MCF 10A (cell line): ENCODE results near the gene RAX. TPM values are rescaled to one million over a fixed set of nuclear protein-coding genes. Genes with fewer than 3 reads are reported as not detected.

ENCODE experiments used
- BruUV-seq: library from RNA; stranded (reverse); fragments of 400-500 nt; replicated peaks from 2 replicates; lab custom pipeline; 2021; lab: Mats Ljungman, UMichigan
- CTCF ChIA-PET: fragments of 300-600 bp; sonication (Branson Sonifier 250); formaldehyde crosslinking; extraction: SDS; loops from one replicate; lab custom pipeline; 2021; ENCODE audit warnings: antibody characterized with exemption, inconsistent platforms; lab: Yijun Ruan, JAX
- POLR2A ChIA-PET: fragments of 300-600, 350-650 bp; sonication (Branson Sonifier 250); formaldehyde crosslinking; extraction: SDS; loops from one replicate; lab custom pipeline; 2020; ENCODE audit warnings: antibody characterized with exemption, inconsistent platforms; lab: Yijun Ruan, JAX
- DNase-seq: peaks from one replicate; pipeline ENCODE4 v3.0.0-alpha.2; 2018; ENCODE audit not compliant: unreplicated experiment
- H3K27ac Mint-ChIP-seq: one replicate; pipeline ENCODE4 v1.8.0; 2022; ENCODE audit warnings: mild to moderate bottlenecking, low read depth, mixed read lengths; ENCODE audit not compliant: unreplicated experiment
- H3K27me3 Mint-ChIP-seq: one replicate; pipeline ENCODE4 v1.8.0; 2022; ENCODE audit warnings: mixed read lengths; ENCODE audit not compliant: insufficient read depth, unreplicated experiment
- H3K36me3 Mint-ChIP-seq: one replicate; pipeline ENCODE4 v1.8.0; 2022; ENCODE audit warnings: mild to moderate bottlenecking, moderate library complexity, mixed read lengths; ENCODE audit not compliant: insufficient read depth, unreplicated experiment
- H3K4me1 Mint-ChIP-seq: one replicate; pipeline ENCODE4 v1.8.0; 2022; ENCODE audit warnings: mixed read lengths; ENCODE audit not compliant: insufficient read depth, unreplicated experiment
- H3K4me3 Mint-ChIP-seq: one replicate; pipeline ENCODE4 v1.8.0; 2022; ENCODE audit warnings: mild to moderate bottlenecking, moderate library complexity, mixed read lengths; ENCODE audit not compliant: unreplicated experiment
- H3K9me3 Mint-ChIP-seq: one replicate; pipeline ENCODE4 v1.8.0; 2022; ENCODE audit warnings: mixed read lengths; ENCODE audit not compliant: unreplicated experiment
- intact Hi-C: fragments of 100-400 bp; cut with micrococcal nuclease; formaldehyde crosslinking; loops from 2 replicates; pipeline ENCODE4 v1.14.1; 2022
- total RNA-seq: library from RNA; stranded (reverse); gene quantifications from 2 replicates; pipeline ENCODE4 v1.2.3, GENCODE V29; 2022
- TF ChIP-seq, protein P1 (sequence below): fragments of 200-600 bp; IDR thresholded peaks from one replicate; pipeline ENCODE4 v1.8.0; 2022; ENCODE audit warnings: antibody characterized with exemption, mild to moderate bottlenecking; ENCODE audit not compliant: unreplicated experiment

The RAX gene
- total RNA-seq, 1 experiment from 2014 or later = not detected

DNA sequence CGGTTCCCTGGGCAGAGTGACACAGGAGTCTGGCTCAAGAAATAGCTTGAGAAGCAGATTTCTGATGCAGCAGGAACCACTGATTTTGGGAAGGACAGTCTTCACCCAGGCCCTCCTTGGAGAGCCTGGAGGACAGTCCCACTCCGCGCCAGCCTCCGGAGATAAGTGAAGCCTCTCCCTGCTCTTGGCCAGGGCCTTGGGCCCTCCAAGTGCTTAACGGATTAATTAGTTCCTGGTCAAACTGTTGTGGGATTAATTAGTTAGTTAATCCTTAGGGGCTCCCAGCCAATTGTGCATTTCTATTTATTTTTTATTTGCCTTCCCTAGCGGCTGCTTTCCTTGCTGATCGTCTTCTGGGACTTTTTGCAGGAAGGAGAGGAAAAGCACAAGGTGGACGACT, 25.6 kb upstream of the RAX start:
- DNase-seq = no peak
- H3K36me3 Mint-ChIP-seq = no peaks in the 10 kb centered on the region
- ChIA-PET POLR2A (no interaction called here), CTCF (interaction anchor here (1.3 kb wide), 2 partner anchors 9 to 104 kb away, joined by 3 to 6 read pairs; no protein-coding TSS in a partner anchor)
- no TSS peak for BruUV-seq
- no peaks in the 10 kb centered on the region for H3K4me1 Mint-ChIP-seq
- H3K27ac Mint-ChIP-seq = no peak overlapping the region
- TF ChIP-seq, protein P1, sequence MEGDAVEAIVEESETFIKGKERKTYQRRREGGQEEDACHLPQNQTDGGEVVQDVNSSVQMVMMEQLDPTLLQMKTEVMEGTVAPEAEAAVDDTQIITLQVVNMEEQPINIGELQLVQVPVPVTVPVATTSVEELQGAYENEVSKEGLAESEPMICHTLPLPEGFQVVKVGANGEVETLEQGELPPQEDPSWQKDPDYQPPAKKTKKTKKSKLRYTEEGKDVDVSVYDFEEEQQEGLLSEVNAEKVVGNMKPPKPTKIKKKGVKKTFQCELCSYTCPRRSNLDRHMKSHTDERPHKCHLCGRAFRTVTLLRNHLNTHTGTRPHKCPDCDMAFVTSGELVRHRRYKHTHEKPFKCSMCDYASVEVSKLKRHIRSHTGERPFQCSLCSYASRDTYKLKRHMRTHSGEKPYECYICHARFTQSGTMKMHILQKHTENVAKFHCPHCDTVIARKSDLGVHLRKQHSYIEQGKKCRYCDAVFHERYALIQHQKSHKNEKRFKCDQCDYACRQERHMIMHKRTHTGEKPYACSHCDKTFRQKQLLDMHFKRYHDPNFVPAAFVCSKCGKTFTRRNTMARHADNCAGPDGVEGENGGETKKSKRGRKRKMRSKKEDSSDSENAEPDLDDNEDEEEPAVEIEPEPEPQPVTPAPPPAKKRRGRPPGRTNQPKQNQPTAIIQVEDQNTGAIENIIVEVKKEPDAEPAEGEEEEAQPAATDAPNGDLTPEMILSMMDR = no peak
- no peaks in the 10 kb centered on the region for H3K9me3 Mint-ChIP-seq
- H3K4me3 Mint-ChIP-seq = no peak overlapping the region
- peaks cover 26% of the 10 kb centered on the region for H3K27me3 Mint-ChIP-seq
- intact Hi-C loops = no loop called here

DNA sequence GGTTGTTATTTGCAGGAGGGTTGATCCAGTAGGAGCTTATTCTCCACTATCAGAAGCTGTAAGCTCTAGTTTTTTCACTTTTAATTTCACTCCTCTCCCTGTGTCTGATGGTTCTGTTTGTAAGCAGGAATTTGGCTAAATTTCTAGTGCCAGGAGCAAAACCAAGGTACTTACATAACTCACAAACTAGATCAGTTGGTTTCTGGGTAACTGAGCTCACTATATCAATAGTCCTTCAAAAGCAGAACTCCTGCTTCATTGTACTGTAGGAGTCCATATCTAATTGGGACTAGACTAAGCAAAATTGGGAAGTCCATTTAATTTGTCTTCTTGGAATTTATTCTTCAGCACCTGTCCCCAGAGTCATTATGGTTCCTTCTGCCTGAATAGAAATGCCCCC, 20.1 kb upstream of the RAX start:
- no peak overlapping the region for H3K4me3 Mint-ChIP-seq
- DNase-seq = no peak
- BruUV-seq = no TSS peak
- TF ChIP-seq, protein P1 = no peak
- H3K27ac Mint-ChIP-seq = no peak overlapping the region
- peaks cover 64% of the 10 kb centered on the region for H3K27me3 Mint-ChIP-seq
- no peaks in the 10 kb centered on the region for H3K4me1 Mint-ChIP-seq
- POLR2A ChIA-PET = no interaction called here
- H3K9me3 Mint-ChIP-seq = no peaks in the 10 kb centered on the region
- intact Hi-C loops = no loop called here
- no peaks in the 10 kb centered on the region for H3K36me3 Mint-ChIP-seq
- CTCF ChIA-PET = interaction anchor here (0.6 to 1.2 kb wide), 4 partner anchors 11 to 209 kb away, joined by 3 to 6 read pairs (median 4); no protein-coding TSS in a partner anchor

DNA sequence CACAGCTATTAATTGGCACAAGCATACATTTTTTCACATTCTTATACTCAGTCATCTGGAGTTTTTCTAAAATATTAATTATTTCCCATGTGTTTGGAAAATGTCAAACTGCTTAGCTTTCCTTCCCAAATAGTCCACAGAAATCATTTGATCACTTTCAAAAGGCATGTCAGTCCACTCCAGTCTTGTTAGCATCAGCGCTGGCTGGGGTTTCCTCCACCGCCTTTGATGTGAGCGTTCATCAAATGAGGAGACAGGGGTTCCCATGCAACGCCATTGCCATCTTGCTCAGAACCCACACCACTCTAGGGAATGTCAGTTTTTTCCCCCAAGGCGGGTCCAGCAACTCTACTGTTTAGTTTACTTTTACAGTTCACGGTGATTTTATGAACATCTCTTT, 13.1 kb upstream of the RAX start:
- peaks cover 20% of the 10 kb centered on the region for H3K27me3 Mint-ChIP-seq
- H3K27ac Mint-ChIP-seq = no peak overlapping the region
- H3K36me3 Mint-ChIP-seq = peaks cover 6% of the 10 kb centered on the region
- ChIA-PET CTCF (interaction anchor here (1.0 to 1.1 kb wide), 3 partner anchors 11 to 116 kb away, joined by 3 to 7 read pairs (median 6); no protein-coding TSS in a partner anchor), POLR2A (no interaction called here)
- DNase-seq = no peak
- BruUV-seq = no TSS peak
- H3K9me3 Mint-ChIP-seq = no peaks in the 10 kb centered on the region
- H3K4me3 Mint-ChIP-seq = no peak overlapping the region
- no peaks in the 10 kb centered on the region for H3K4me1 Mint-ChIP-seq
- intact Hi-C loops = no loop called here
- TF ChIP-seq, protein P1 = no peak

DNA sequence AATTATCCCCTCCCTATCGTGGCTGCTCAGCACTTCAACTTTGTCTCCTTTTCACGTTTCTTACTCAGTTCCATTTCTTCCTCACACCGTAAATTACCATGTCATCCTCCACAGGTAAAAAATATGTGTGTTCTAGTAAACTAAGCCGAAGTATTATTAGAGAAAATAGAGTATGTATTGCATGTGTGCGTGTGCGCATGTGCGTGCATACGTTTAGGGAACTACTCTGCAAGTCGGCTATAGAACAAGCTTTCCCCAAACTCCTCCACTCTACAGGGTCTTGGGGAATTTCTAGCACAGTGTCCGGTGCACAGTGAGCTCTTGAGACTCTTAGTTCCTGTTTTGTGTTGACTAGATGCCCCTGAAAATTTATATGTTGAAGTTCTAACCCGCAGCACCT, 9.1 kb upstream of the RAX start:
- Mint-ChIP-seq H3K36me3 (peaks cover 6% of the 10 kb centered on the region), H3K4me3 (no peak overlapping the region), H3K27ac (no peak overlapping the region), H3K4me1 (no peaks in the 10 kb centered on the region), H3K9me3 (no peaks in the 10 kb centered on the region), H3K27me3 (no peaks in the 10 kb centered on the region)
- ChIA-PET POLR2A (no interaction called here), CTCF (interaction anchor here (1.3 kb wide), 1 partner anchor 19 kb away, joined by 3 read pairs; no protein-coding TSS in a partner anchor)
- no TSS peak for BruUV-seq
- DNase-seq = no peak
- intact Hi-C loops = no loop called here
- TF ChIP-seq, protein P1 = no peak
